Peyer's patch (tissue), 4 donors: Measurements from ENCODE around the gene SLC22A13. TPM values are rescaled to one million over a fixed set of nuclear protein-coding genes. Genes with fewer than 3 reads are reported as not detected.

Experiments
- DNase-seq, 3 donors: peaks; one replicate each; pipeline ENCODE4 v3.0.0-alpha.2; 2017 to 2019
- H3K27ac ChIP-seq, 4 donors: fragments of 200-600 bp; sonication (generic); one replicate each; pipeline ENCODE4 v1.5.1; 2016 to 2019
- H3K27me3 ChIP-seq, 2 donors: fragments of 200-600 bp; sonication (generic); one replicate each; pipeline ENCODE4 v1.5.1; 2019
- H3K36me3 ChIP-seq, 3 donors: fragments of 200-600 bp; sonication (generic); one replicate each; pipeline ENCODE4 v1.5.1; 2016 to 2019
- H3K4me1 ChIP-seq, 4 donors: fragments of 200-600 bp; sonication (generic); one replicate each; pipeline ENCODE4 v1.5.1; 2016 to 2019
- H3K4me3 ChIP-seq, 4 donors: fragments of 200-600 bp; sonication (generic); 1 replicate in 3 of 4; 2 replicates in 1 of 4; pipeline ENCODE4 v1.5.1; 2016 to 2019; ENCODE audit warnings: mild to moderate bottlenecking in 1 of 4
- H3K9me3 ChIP-seq, 4 donors: fragments of 200-600 bp; sonication (generic); one replicate each; pipeline ENCODE4 v1.5.1; 2016 to 2019; ENCODE audit warnings: mild to moderate bottlenecking in 1 of 4
- CTCF ChIP-seq, 6 experiments: fragments of 450-650 bp in 4 of 6; fragments of 200-600 bp in 2 of 6; sonication (generic) in 1 of 6; IDR thresholded peaks; one replicate each; pipeline ENCODE4 v1.5.1; 2017 to 2019; ENCODE audit warnings: antibody characterized with exemption in 6 of 6, mild to moderate bottlenecking in 3 of 6, moderate library complexity in 1 of 6
- POLR2A ChIP-seq, 2 donors: fragments of 450-650 bp; IDR thresholded peaks; one replicate each; pipeline ENCODE4 v1.5.1; 2017; ENCODE audit warnings: antibody characterized with exemption in 2 of 2, mild to moderate bottlenecking in 2 of 2, moderate library complexity in 2 of 2
- total RNA-seq, 4 donors: library from RNA; depleted of rRNA; stranded (reverse); fragments of >200 nt; gene quantifications; one replicate each; pipeline ENCODE4 v1.1.0, GENCODE V29; 2016

SLC22A13 gene
- total RNA-seq, 4 donors from 2014 or later, result 1.4 to 5.0 (median 1.7) TPM; not detected in 1

GRCh38 chr3:38314764-38315487 is 49.3 kb downstream of the SLC22A13 start:
- Histone ChIP-seq H3K27me3 (no peaks in the 10 kb centered on the region), H3K36me3 (no peaks in the 10 kb centered on the region), H3K4me3 (no peak overlapping the region), H3K9me3 (no peaks in the 10 kb centered on the region), H3K27ac (no peak overlapping the region), H3K4me1 (no peaks in the 10 kb centered on the region)
- no peak for DNase-seq
- TF ChIP-seq CTCF (IDR thresholded peaks at IDR 0.05), result no peak
- no peak for TF ChIP-seq POLR2A (IDR thresholded peaks at IDR 0.05)

- no peak overlapping the region for H3K27ac ChIP-seq
- no peaks in the 10 kb centered on the region for H3K27me3 ChIP-seq
- H3K9me3 ChIP-seq, result no peaks in the 10 kb centered on the region
- TF ChIP-seq POLR2A (IDR thresholded peaks at IDR 0.05), result no peak
- no peak for TF ChIP-seq CTCF (IDR thresholded peaks at IDR 0.05)
- no peak for DNase-seq
- H3K4me3 ChIP-seq, result no peak overlapping the region
- H3K4me1 ChIP-seq, result no peaks in the 10 kb centered on the region
- no peaks in the 10 kb centered on the region for H3K36me3 ChIP-seq
These were observed 50.0 kb downstream of the SLC22A13 start for GRCh38 chr3:38315488-38316230.

- no peak for DNase-seq
- no peaks in the 10 kb centered on the region for H3K4me1 ChIP-seq
- no peak overlapping the region for H3K4me3 ChIP-seq
- no peaks in the 10 kb centered on the region for H3K27me3 ChIP-seq
- no peaks in the 10 kb centered on the region for H3K36me3 ChIP-seq
- H3K9me3 ChIP-seq, result no peaks in the 10 kb centered on the region
- TF ChIP-seq CTCF (IDR thresholded peaks at IDR 0.05), result no peak
- TF ChIP-seq POLR2A (IDR thresholded peaks at IDR 0.05), result no peak
- H3K27ac ChIP-seq, result no peak overlapping the region
These were observed 51.0 kb downstream of the SLC22A13 start for GRCh38 chr3:38316356-38317191.

GRCh38 chr3:38317192-38317759 is 51.7 kb downstream of the SLC22A13 start:
- H3K36me3 ChIP-seq, result no peaks in the 10 kb centered on the region
- DNase-seq, result no peak

More at GRCh38 chr3:38317192-38317759, 51.7 kb downstream of the SLC22A13 start:
- no peaks in the 10 kb centered on the region for H3K9me3 ChIP-seq
- no peak overlapping the region for H3K27ac ChIP-seq
- TF ChIP-seq POLR2A (IDR thresholded peaks at IDR 0.05) (no peak), CTCF (IDR thresholded peaks at IDR 0.05) (no peak)
- H3K27me3 ChIP-seq, result no peaks in the 10 kb centered on the region
- H3K4me3 ChIP-seq, result no peak overlapping the region
- H3K4me1 ChIP-seq, result no peaks in the 10 kb centered on the region
